NT2/D1 (cell line): Measurements from ENCODE around the gene DICER1.

Experiments used
- DNase-seq: peaks from one replicate; pipeline ENCODE4 v3.0.0-alpha.2; 2011; ENCODE audit warnings: low read depth, low spot score
- H3K27me3 ChIP-seq: 2 replicates; pipeline ENCODE4 v1.6.0; 2011; ENCODE audit warnings: mild to moderate bottlenecking; ENCODE audit not compliant: insufficient read length, insufficient read depth
- H3K36me3 ChIP-seq: 2 replicates; pipeline ENCODE4 v1.6.1; 2011; ENCODE audit warnings: mild to moderate bottlenecking, low read length, mixed read lengths; ENCODE audit not compliant: insufficient read depth, insufficient read length
- H3K4me1 ChIP-seq: 2 replicates; pipeline ENCODE4 v1.5.1; 2011; ENCODE audit not compliant: insufficient read depth, insufficient read length
- H3K4me3 ChIP-seq: 2 replicates; pipeline ENCODE4 v1.5.1; 2011; ENCODE audit warnings: low read depth; ENCODE audit not compliant: insufficient read length
- H3K9ac ChIP-seq: 2 replicates; pipeline ENCODE4 v1.6.0; 2011; ENCODE audit warnings: low read depth; ENCODE audit not compliant: insufficient read length
- H3K9me3 ChIP-seq: 2 replicates; pipeline ENCODE4 v1.5.1; 2011; ENCODE audit warnings: mild to moderate bottlenecking, low read length; ENCODE audit not compliant: insufficient read depth
- SUZ12 ChIP-seq: IDR thresholded peaks from 2 replicates; pipeline ENCODE4 v1.6.1; 2011; ENCODE audit not compliant: insufficient read length, insufficient read depth; ENCODE audit errors: extremely low read depth
- YY1 ChIP-seq: IDR thresholded peaks from 2 replicates; pipeline ENCODE4 v1.6.1; 2011; ENCODE audit not compliant: insufficient read length, insufficient read depth
- ZNF274 ChIP-seq: IDR thresholded peaks from 2 replicates; pipeline ENCODE4 v1.6.1; 2011; ENCODE audit warnings: mild to moderate bottlenecking, low read depth, low read length

The DICER1 gene

GRCh38 chr14:95165517-95165916 lies 8.2 kb upstream of the DICER1 start:
- Histone ChIP-seq H3K36me3 (no peaks in the 10 kb centered on the region), H3K27me3 (no peaks in the 10 kb centered on the region), H3K9ac (no peak overlapping the region), H3K4me3 (no peak overlapping the region), H3K9me3 (peaks cover 12% of the 10 kb centered on the region; the same call in 1 of the 2 replicates), H3K4me1 (no peaks in the 10 kb centered on the region)
- TF ChIP-seq SUZ12 = no peak
- no peak for TF ChIP-seq ZNF274
- TF ChIP-seq YY1 = no peak
- DNase-seq = no peak

GRCh38 chr14:95164506-95164905 lies 7.2 kb upstream of the DICER1 start:
- H3K9ac ChIP-seq = no peak overlapping the region
- H3K9me3 ChIP-seq = peaks cover 12% of the 10 kb centered on the region; the same call in 1 of the 2 replicates
- H3K4me1 ChIP-seq = no peaks in the 10 kb centered on the region
- H3K36me3 ChIP-seq = no peaks in the 10 kb centered on the region
- TF ChIP-seq SUZ12 = no peak
- TF ChIP-seq YY1 = no peak
- TF ChIP-seq ZNF274 = no peak
- DNase-seq = no peak
- no peak overlapping the region for H3K4me3 ChIP-seq
- no peaks in the 10 kb centered on the region for H3K27me3 ChIP-seq

- Histone ChIP-seq H3K4me1 (no peaks in the 10 kb centered on the region), H3K36me3 (no peaks in the 10 kb centered on the region), H3K9ac (no peak overlapping the region), H3K4me3 (no peak overlapping the region), H3K9me3 (peaks cover 12% of the 10 kb centered on the region; the same call in 1 of the 2 replicates), H3K27me3 (no peaks in the 10 kb centered on the region)
- TF ChIP-seq ZNF274 (no peak), SUZ12 (no peak), YY1 (no peak)
- DNase-seq = no peak
Measured at GRCh38 chr14:95163666-95164065, 6.3 kb upstream of the DICER1 start.

GRCh38 chr14:95163132-95163531 lies 5.8 kb upstream of the DICER1 start:
- Histone ChIP-seq H3K36me3 (no peaks in the 10 kb centered on the region), H3K4me1 (no peaks in the 10 kb centered on the region), H3K9ac (no peak overlapping the region), H3K9me3 (peaks cover 12% of the 10 kb centered on the region; the same call in 1 of the 2 replicates), H3K4me3 (no peak overlapping the region), H3K27me3 (no peaks in the 10 kb centered on the region)
- DNase-seq = no peak
- TF ChIP-seq ZNF274 (no peak), YY1 (no peak), SUZ12 (no peak)

- H3K9me3 ChIP-seq = peaks cover 12% of the 10 kb centered on the region; the same call in 1 of the 2 replicates
- H3K9ac ChIP-seq = no peak overlapping the region
- no peak for TF ChIP-seq YY1
- no peak for TF ChIP-seq SUZ12
- no peak for TF ChIP-seq ZNF274
- no peaks in the 10 kb centered on the region for H3K36me3 ChIP-seq
- H3K4me1 ChIP-seq = no peaks in the 10 kb centered on the region
- H3K4me3 ChIP-seq = no peak overlapping the region
- no peak for DNase-seq
- no peaks in the 10 kb centered on the region for H3K27me3 ChIP-seq
Measured at GRCh38 chr14:95162641-95163040, 5.3 kb upstream of the DICER1 start.

- H3K36me3 ChIP-seq = peaks cover 4% of the 10 kb centered on the region
- H3K4me1 ChIP-seq = no peaks in the 10 kb centered on the region
- no peaks in the 10 kb centered on the region for H3K27me3 ChIP-seq
- TF ChIP-seq ZNF274 (no peak), YY1 (no peak), SUZ12 (no peak)
- H3K9ac ChIP-seq = peak overlapping the region; percentile 92
- no peaks in the 10 kb centered on the region for H3K9me3 ChIP-seq
- DNase-seq = no peak
- H3K4me3 ChIP-seq = peak overlapping the region; percentile 75
Measured at GRCh38 chr14:95157048-95157326, 342 bp downstream of the DICER1 start.

- no peak for DNase-seq
- Histone ChIP-seq H3K36me3 (peaks cover 4% of the 10 kb centered on the region), H3K4me1 (no peaks in the 10 kb centered on the region), H3K4me3 (peak overlapping the region; percentile 75), H3K9me3 (no peaks in the 10 kb centered on the region), H3K9ac (peak overlapping the region; percentile 92), H3K27me3 (no peaks in the 10 kb centered on the region)
- TF ChIP-seq SUZ12 (no peak), YY1 (no peak), ZNF274 (no peak)
Measured at GRCh38 chr14:95156161-95157047, 925 bp downstream of the DICER1 start.
